ENCODE results near the gene SGMS1.
A peak's percentile ranks its signal among the peaks of the same experiment; 100 is the strongest.
"Not testable (repeated sequence)": the region's sequence is repeated elsewhere in the genome, so short reads cannot be mapped to it uniquely, and the experiment has no call there.

The SGMS1 gene

GRCh38 chr10:50623663-50624412 lies at the start of gene SGMS1:
Gene SGMS1, minus strand, starts transcription at chr10:50623956. Its CDS starts 279,842 bp downstream, at chr10:50344114.
- peak; percentile 88 for DNase-seq (ENCODE audit: low spot score)

- not testable (repeated sequence) for DNase-seq (ENCODE audit: low spot score)
Measured at GRCh38 chr10:50672152-50672551, 48.4 kb upstream of the SGMS1 start.

GRCh38 chr10:50671645-50672044 lies 47.9 kb upstream of the SGMS1 start:
- DNase-seq (ENCODE audit: low spot score): not testable (repeated sequence)

- not testable (repeated sequence) for DNase-seq (ENCODE audit: low spot score)
Measured at GRCh38 chr10:50669957-50670356, 46.2 kb upstream of the SGMS1 start.

GRCh38 chr10:50667353-50667752 lies 43.6 kb upstream of the SGMS1 start:
- not testable (repeated sequence) for DNase-seq (ENCODE audit: low spot score)

- not testable (repeated sequence) for DNase-seq (ENCODE audit: low spot score)
Measured at GRCh38 chr10:50662420-50662819, 38.7 kb upstream of the SGMS1 start.

GRCh38 chr10:50661563-50661962 lies 37.8 kb upstream of the SGMS1 start:
- not testable (repeated sequence) for DNase-seq (ENCODE audit: low spot score)

GRCh38 chr10:50659865-50660730 lies 36.3 kb upstream of the SGMS1 start:
- DNase-seq (ENCODE audit: low spot score): not testable (repeated sequence)

GRCh38 chr10:50659016-50659864 lies 35.5 kb upstream of the SGMS1 start:
- not testable (repeated sequence) for DNase-seq (ENCODE audit: low spot score)

GRCh38 chr10:50658165-50658564 lies 34.4 kb upstream of the SGMS1 start:
- DNase-seq (ENCODE audit: low spot score): no peak

GRCh38 chr10:50653758-50654157 lies 30.0 kb upstream of the SGMS1 start:
- no peak for DNase-seq (ENCODE audit: low spot score)

GRCh38 chr10:50653142-50653541 lies 29.4 kb upstream of the SGMS1 start:
- no peak for DNase-seq (ENCODE audit: low spot score)

GRCh38 chr10:50651808-50652207 lies 28.1 kb upstream of the SGMS1 start:
- no peak for DNase-seq (ENCODE audit: low spot score)

GRCh38 chr10:50650481-50650880 lies 26.7 kb upstream of the SGMS1 start:
- no peak for DNase-seq (ENCODE audit: low spot score)

- no peak for DNase-seq (ENCODE audit: low spot score)
Measured at GRCh38 chr10:50648935-50649227, 25.1 kb upstream of the SGMS1 start.

- no peak for DNase-seq (ENCODE audit: low spot score)
Measured at GRCh38 chr10:50648089-50648934, 24.6 kb upstream of the SGMS1 start.

GRCh38 chr10:50647350-50647749 lies 23.6 kb upstream of the SGMS1 start:
- DNase-seq (ENCODE audit: low spot score): not testable (repeated sequence)

GRCh38 chr10:50645236-50645635 lies 21.5 kb upstream of the SGMS1 start:
- DNase-seq (ENCODE audit: low spot score): no peak

- no peak for DNase-seq (ENCODE audit: low spot score)
Measured at GRCh38 chr10:50641626-50642025, 17.9 kb upstream of the SGMS1 start.

GRCh38 chr10:50640238-50640637 lies 16.5 kb upstream of the SGMS1 start:
- DNase-seq (ENCODE audit: low spot score): no peak
